HG02798 (cell line): ENCODE measurements around the gene IDH3A.

Source experiments
- ATAC-seq: cut with Tn5 transposase; IDR thresholded peaks from one replicate; pipeline ENCODE4 v1.9.1; 2021; ENCODE audit warnings: mild to moderate bottlenecking; ENCODE audit not compliant: unreplicated experiment, poor library complexity

Gene IDH3A

GRCh38 chr15:78159395-78159794 lies 10.2 kb downstream of the IDH3A start:
- no peak for ATAC-seq

DNA sequence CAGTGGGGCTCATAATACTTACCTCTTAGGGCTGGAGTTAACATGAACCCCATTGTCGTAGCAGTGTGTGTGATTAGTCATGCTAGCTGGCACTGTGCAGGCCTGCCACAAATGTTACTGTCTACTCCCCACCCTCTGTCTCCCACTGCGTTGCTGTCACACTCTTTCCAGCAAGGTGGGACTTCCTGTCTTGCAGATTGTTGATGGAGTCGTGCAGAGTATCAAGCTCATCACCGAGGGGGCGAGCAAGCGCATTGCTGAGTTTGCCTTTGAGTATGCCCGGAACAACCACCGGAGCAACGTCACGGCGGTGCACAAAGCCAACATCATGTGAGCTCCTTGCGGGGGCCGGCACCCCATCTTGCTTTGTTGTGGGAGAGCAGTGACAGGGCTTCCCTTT lies 12.9 kb downstream of the IDH3A start:
- no peak for ATAC-seq

DNA sequence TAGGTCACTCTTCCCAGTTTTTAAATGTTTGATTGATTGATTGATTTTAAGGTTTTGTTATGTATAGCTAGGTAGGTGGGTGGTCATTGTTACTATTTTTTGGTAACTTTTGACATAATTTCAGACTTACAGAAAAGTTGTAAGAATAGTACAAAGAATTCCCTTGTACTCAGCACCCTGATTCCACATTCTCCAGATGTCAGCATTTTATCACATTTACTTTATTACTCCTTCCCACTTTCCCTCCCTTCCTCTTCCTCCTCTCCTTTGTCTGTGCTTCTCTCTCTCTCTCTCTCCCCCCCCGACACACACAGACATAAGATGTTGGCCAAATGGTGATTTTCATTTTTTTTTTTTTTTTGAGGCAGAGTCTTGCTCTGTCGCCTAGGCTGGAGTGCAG lies 14.8 kb downstream of the IDH3A start:
- ATAC-seq = no peak

- peak; percentile 81 for ATAC-seq
These were observed 18.2 kb downstream of the IDH3A start for GRCh38 chr15:78167227-78167888.

- ATAC-seq = no peak
These were observed 19.4 kb downstream of the IDH3A start for GRCh38 chr15:78168608-78169007.

GRCh38 chr15:78170848-78171773 lies 21.9 kb downstream of the IDH3A start:
- peak; percentile 65 for ATAC-seq

DNA sequence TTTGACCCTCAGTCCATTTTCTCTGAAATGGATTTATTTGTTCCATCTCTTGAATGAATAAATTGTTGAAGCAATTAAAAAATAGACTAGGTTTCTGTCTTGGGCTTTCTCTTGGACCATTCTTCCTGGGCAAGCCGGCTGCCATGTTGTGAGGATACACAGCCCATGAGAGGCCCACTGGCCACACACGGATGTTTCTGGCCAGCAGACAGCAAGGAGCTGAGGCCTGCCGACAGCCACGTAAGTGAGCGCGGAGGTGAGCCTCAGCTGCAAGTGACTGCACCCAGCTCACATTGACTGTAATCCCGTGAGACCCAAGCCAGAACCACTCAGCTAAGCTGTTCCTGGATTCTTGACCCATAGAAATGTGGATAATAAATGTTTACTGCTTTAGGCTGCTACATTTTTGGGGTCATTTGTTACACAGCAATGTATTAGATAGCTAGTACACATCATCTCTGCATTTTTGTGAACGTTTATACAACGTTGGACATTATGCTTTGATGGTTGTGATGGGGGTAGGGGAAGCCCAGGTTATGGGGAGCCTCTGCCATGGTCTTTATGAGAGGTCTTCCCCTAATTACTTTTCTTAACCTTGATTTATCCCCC lies 22.8 kb downstream of the IDH3A start:
- ATAC-seq = no peak

DNA sequence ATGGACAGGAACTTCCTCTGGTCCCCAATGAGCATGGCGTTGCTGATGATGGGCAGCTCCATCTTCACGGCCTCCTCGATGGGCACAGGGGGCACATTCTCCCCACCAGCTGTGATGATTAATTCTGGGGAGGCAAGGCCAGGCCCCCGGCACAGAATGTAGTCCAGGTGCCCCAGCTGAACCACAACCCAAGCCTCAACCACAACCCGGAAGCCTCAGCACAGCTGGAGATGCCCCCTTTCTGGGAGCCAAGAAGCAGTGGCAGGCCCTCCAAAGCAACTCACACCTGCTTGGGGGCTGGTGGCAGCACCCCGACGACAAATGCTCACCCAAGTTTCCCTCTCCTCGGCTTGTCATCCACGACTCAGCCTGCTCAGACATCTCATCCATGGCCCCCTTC lies 25.2 kb downstream of the IDH3A start:
- ATAC-seq = no peak

DNA sequence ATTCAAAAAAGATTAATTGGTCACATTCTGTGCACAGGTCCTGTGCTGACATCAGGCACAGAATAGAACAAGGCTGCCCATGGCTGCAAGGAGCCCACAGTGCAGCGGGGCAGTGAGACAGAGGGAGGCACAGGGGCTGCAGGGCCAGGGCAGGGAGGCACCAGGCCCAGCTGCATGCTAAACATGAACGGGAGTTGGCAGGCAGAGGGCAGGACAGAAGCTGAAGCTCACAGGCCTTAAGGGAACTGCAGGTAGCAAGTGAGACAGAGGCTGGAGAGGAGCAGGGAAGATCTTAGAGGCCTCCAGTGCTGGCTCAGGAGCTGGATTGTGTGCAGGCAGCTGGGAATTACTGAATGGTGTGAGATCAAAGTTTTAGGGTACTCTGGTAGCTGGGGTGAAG lies 26.2 kb downstream of the IDH3A start:
- ATAC-seq = no peak

GRCh38 chr15:78177447-78177873 lies 28.3 kb downstream of the IDH3A start:
- ATAC-seq = no peak

DNA sequence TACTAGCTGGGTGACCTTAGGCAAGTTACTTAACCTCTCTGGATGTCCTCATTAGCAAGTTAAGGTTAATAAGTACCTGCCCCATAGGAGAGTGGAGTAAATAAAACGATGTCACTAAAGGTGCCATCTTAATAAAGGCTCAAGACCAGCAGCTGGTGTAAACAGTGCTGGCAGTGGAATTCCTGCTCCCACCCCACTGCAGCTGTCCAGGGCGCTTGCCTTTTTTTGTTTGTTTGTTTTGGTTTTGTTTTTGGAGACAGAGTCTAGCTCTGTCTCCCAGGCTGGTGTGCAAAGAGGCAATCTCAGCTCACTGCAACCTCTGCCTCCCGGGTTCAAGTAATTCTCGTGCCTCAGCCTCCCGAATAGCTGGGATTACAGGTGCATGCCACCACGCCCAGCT lies 28.9 kb downstream of the IDH3A start:
- no peak for ATAC-seq

DNA sequence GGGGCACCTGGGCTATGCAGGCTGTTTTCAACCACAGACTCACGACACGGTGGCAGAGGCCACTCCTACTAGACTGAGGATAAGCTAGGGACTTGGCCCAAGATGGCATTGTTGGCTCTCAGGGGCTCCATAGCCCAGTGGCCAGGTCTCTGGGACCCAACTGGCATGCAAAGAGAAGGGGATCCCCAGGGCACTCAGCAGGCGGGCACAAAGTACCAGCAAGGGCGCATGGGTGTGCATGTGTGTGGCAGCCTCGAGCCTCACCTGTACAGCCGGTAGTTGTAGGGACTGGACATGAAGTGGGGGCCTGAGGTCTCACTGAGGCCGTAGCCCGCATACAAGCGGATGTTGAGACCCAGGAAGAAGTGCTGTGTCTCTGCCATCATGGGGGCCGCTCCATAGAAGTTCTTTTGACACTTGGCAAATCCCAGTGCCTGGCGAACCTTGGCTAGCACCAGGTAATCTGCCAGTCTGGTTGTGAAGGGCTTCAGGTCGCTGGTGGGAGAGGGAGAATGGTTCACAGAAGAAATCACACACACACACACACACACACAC lies 30.2 kb downstream of the IDH3A start:
- ATAC-seq = no peak

GRCh38 chr15:78179906-78180305 lies 30.7 kb downstream of the IDH3A start:
- no peak for ATAC-seq

DNA sequence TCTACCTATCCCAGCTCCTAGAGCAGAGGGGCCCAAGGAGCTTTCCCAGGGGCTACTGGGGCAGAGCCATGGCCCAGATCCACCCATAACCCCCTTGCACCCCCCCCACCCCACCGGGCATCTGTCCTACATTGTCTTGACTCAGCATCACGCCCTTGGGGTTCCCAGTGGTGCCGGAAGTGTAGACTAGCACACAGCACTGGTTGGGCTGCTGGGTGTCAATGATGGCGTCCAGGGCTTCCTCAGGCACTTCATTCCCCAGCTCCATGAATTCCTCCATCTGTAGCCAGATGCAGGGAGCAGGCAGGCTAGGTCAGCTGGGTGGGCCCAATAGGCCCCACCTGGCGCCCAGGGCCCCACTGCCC lies 33.2 kb downstream of the IDH3A start:
- no peak for ATAC-seq

DNA sequence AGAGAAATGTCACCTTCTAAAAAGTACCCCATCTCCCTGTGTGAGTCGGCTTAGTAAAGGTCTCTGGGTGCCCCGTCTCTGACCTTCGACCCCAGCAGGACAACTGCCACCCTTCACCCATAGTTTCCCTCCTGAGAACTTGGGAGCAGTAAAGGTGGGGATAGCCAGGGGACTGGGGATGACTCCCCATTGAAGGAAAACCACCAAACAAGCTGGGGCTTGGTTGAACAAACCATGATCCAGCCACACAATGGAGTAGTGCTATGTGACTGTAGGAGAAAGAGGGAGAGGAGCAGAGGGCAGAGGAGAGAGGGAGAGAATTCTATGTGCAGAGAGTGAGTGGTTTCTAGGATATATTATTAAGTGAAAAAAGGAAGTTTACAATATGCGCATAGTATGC lies 33.7 kb downstream of the IDH3A start:
- no peak for ATAC-seq

- ATAC-seq = no peak
These were observed 43.8 kb downstream of the IDH3A start for GRCh38 chr15:78192826-78193594.

DNA sequence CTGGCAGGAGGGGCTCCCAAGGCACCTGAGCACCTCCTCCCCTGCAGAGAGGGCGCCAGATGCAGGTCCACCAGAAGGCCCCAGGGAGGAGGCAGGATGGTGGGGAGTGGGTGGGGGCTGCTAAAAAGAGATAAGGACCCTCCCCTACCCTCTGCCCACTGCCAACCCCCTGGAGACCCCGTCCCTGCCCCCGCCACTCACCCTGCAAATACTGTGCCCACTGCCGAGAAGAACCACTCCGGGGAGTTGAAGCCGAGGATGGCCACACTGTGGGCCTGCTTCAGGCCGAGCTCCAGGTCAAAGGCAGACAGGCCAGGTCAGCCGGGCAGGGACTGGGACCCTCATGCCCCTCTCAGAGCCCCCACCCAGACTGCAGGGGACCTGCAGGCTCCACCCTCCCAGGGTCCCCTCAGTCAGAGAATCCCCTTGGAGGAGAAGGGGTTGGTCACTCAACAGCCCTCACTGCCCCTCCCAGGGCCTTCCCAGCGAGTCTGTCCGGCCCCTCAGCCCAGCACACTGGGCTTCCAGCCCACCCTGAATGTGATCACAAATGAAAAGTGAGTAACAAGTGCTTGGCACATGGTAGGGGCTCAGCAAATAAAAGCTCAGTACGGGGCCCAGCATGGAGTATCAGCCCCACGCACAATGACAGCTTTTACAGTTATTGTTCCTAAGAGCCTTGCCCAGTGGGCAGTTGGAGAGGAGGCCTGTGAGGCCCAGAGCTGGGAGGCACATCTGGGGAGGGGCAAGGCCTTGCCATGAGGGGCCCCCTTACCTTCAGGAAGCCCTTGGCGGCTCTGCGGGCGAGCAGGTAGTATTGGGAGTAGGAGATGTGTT lies 44.8 kb downstream of the IDH3A start:
- no peak for ATAC-seq

- ATAC-seq = no peak
These were observed 45.4 kb downstream of the IDH3A start for GRCh38 chr15:78194568-78194925.

DNA sequence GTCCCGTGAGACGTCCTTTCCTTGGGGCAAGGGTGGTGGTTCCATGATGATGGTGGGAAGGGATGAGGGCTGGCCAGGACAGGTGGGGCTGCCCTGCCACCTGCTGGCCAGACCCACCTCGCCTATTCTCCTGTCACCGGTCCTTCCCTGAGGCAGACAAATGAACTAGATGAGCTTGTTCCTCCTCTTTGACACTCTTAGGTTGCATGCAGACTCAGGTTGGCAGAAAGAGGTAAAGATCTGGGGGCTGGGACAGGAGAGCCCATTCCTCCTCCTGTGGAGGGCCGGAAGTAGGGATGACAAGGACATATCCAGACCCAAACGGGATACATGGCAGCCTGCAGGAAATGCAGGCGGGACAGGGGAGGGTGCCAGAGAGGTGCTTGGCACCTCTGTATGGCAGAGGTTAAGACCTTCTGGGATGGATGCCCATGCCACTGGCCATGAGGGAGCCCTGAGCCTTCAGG lies 46.6 kb downstream of the IDH3A start:
- peak; percentile 54 for ATAC-seq
